ENCODE data around the gene SLC25A2. TPM values are rescaled to one million over a fixed set of nuclear protein-coding genes. Genes with fewer than 3 reads are reported as not detected.

SLC25A2 gene
- total and polyA plus RNA-seq, 10 of the 15 experiments (the other 5 are each of a cell fraction or from before 2014, with no cell fraction given), result 0.09 to 0.44 (median 0.24) TPM; not detected in 6

Other genes with a start within 250 kb of the SLC25A2 start
Only the 7 nearest of the 38 such genes appear.
- 55.6 and 66.7 TPM in 2 replicates for gene TAF7, start 16.7 kb upstream of the SLC25A2 start, total RNA-seq (2014; rRNA removed)
- gene TAF7, start 16.7 kb upstream of the SLC25A2 start, total RNA-seq (2014; rRNA removed; fragmentation: Illumina TruSeq; extraction: Trizol), result 69.7 and 70.4 TPM in 2 replicates
- gene TAF7, start 16.7 kb upstream of the SLC25A2 start, total RNA-seq (2021), result 61.4 and 63.3 TPM in 2 replicates
- gene TAF7, start 16.7 kb upstream of the SLC25A2 start, polyA plus RNA-seq (2011; rRNA removed), result 42.0 and 63.1 TPM in 2 replicates
- 77.9 and 100 TPM in 2 replicates for gene TAF7, start 16.7 kb upstream of the SLC25A2 start, polyA plus RNA-seq (2014; fragmentation: Illumina TruSeq; extraction: Trizol)
- gene TAF7, start 16.7 kb upstream of the SLC25A2 start, polyA plus RNA-seq (2014; fragmentation: Nextera tagmentation; extraction: Ambion mirVana), result 10 to 100 TPM; 43.2 to 69.1 TPM
- 55.7 and 69.4 TPM in 2 replicates for gene TAF7, start 16.7 kb upstream of the SLC25A2 start, polyA plus RNA-seq (2014; rRNA removed)
- 10 to 100 TPM; 79.9 to 88.8 TPM for gene TAF7, start 16.7 kb upstream of the SLC25A2 start, polyA plus RNA-seq (2016; fragmentation: Nextera tagmentation; extraction: Ambion mirVana)
- 0.22 and 0.51 TPM in 2 replicates for gene PCDHGA1, start 26.5 kb upstream of the SLC25A2 start, total RNA-seq (2014; rRNA removed)
- gene PCDHGA1, start 26.5 kb upstream of the SLC25A2 start, total RNA-seq (2014; rRNA removed; fragmentation: Illumina TruSeq; extraction: Trizol), result 0.18 and 0.32 TPM in 2 replicates
- gene PCDHGA1, start 26.5 kb upstream of the SLC25A2 start, total RNA-seq (2021), result 0.19 and 0.31 TPM in 2 replicates
- 0.17 and 0.19 TPM in 2 replicates for gene PCDHGA1, start 26.5 kb upstream of the SLC25A2 start, polyA plus RNA-seq (2011; rRNA removed)
- gene PCDHGA1, start 26.5 kb upstream of the SLC25A2 start, polyA plus RNA-seq (2014; fragmentation: Illumina TruSeq; extraction: Trizol), result 0.18 and 0.25 TPM in 2 replicates
- gene PCDHGA1, start 26.5 kb upstream of the SLC25A2 start, polyA plus RNA-seq (2014; fragmentation: Nextera tagmentation; extraction: Ambion mirVana), result under 1 TPM in 1 of 2 experiments, not detected in 1; 0.02 TPM
- gene PCDHGA1, start 26.5 kb upstream of the SLC25A2 start, polyA plus RNA-seq (2014; rRNA removed), result 0.24 and 0.25 TPM in 2 replicates
- not detected for gene PCDHGA1, start 26.5 kb upstream of the SLC25A2 start, polyA plus RNA-seq (2016; fragmentation: Nextera tagmentation; extraction: Ambion mirVana)
- 0.06 TPM in 1 of 2 replicates, not detected in the other for gene PCDHGA2, start 34.7 kb upstream of the SLC25A2 start, total RNA-seq (2014; rRNA removed)
- gene PCDHGA2, start 34.7 kb upstream of the SLC25A2 start, total RNA-seq (2014; rRNA removed; fragmentation: Illumina TruSeq; extraction: Trizol), result 0.04 and 0.05 TPM in 2 replicates
- gene PCDHGA2, start 34.7 kb upstream of the SLC25A2 start, total RNA-seq (2021), result 0.05 and 0.11 TPM in 2 replicates
- 0.04 and 0.11 TPM in 2 replicates for gene PCDHGA2, start 34.7 kb upstream of the SLC25A2 start, polyA plus RNA-seq (2011; rRNA removed)
- gene PCDHGA2, start 34.7 kb upstream of the SLC25A2 start, polyA plus RNA-seq (2014; fragmentation: Illumina TruSeq; extraction: Trizol), result 0.03 and 0.08 TPM in 2 replicates
- not detected for gene PCDHGA2, start 34.7 kb upstream of the SLC25A2 start, polyA plus RNA-seq (2014; fragmentation: Nextera tagmentation; extraction: Ambion mirVana)
- gene PCDHGA2, start 34.7 kb upstream of the SLC25A2 start, polyA plus RNA-seq (2014; rRNA removed), result 0.03 and 0.10 TPM in 2 replicates
- not detected for gene PCDHGA2, start 34.7 kb upstream of the SLC25A2 start, polyA plus RNA-seq (2016; fragmentation: Nextera tagmentation; extraction: Ambion mirVana)
- 0.05 and 0.11 TPM in 2 replicates for gene PCDHGA3, start 39.8 kb upstream of the SLC25A2 start, total RNA-seq (2014; rRNA removed)
- not detected in 2 replicates for gene PCDHGA3, start 39.8 kb upstream of the SLC25A2 start, total RNA-seq (2014; rRNA removed; fragmentation: Illumina TruSeq; extraction: Trizol)
- gene PCDHGA3, start 39.8 kb upstream of the SLC25A2 start, total RNA-seq (2021), result 0.08 and 0.10 TPM in 2 replicates
- gene PCDHGA3, start 39.8 kb upstream of the SLC25A2 start, polyA plus RNA-seq (2011; rRNA removed), result 0.04 TPM in 1 of 2 replicates, not detected in the other
- gene PCDHGA3, start 39.8 kb upstream of the SLC25A2 start, polyA plus RNA-seq (2014; fragmentation: Illumina TruSeq; extraction: Trizol), result 0.06 TPM in 1 of 2 replicates, not detected in the other
- not detected for gene PCDHGA3, start 39.8 kb upstream of the SLC25A2 start, polyA plus RNA-seq (2014; fragmentation: Nextera tagmentation; extraction: Ambion mirVana)
- not detected in 2 replicates for gene PCDHGA3, start 39.8 kb upstream of the SLC25A2 start, polyA plus RNA-seq (2014; rRNA removed)
- under 1 TPM in 1 of 2 experiments, not detected in 1; 0.17 TPM for gene PCDHGA3, start 39.8 kb upstream of the SLC25A2 start, polyA plus RNA-seq (2016; fragmentation: Nextera tagmentation; extraction: Ambion mirVana)
- 0.06 and 0.11 TPM in 2 replicates for gene PCDHGB1, start 46.0 kb upstream of the SLC25A2 start, total RNA-seq (2014; rRNA removed)
- 0.09 and 0.14 TPM in 2 replicates for gene PCDHGB1, start 46.0 kb upstream of the SLC25A2 start, total RNA-seq (2014; rRNA removed; fragmentation: Illumina TruSeq; extraction: Trizol)
- 0.16 and 0.21 TPM in 2 replicates for gene PCDHGB1, start 46.0 kb upstream of the SLC25A2 start, total RNA-seq (2021)
- 0.19 TPM in 1 of 2 replicates, not detected in the other for gene PCDHGB1, start 46.0 kb upstream of the SLC25A2 start, polyA plus RNA-seq (2011; rRNA removed)
- 0.04 TPM in 1 of 2 replicates, not detected in the other for gene PCDHGB1, start 46.0 kb upstream of the SLC25A2 start, polyA plus RNA-seq (2014; fragmentation: Illumina TruSeq; extraction: Trizol)
- not detected for gene PCDHGB1, start 46.0 kb upstream of the SLC25A2 start, polyA plus RNA-seq (2014; fragmentation: Nextera tagmentation; extraction: Ambion mirVana)
- 0.08 and 0.28 TPM in 2 replicates for gene PCDHGB1, start 46.0 kb upstream of the SLC25A2 start, polyA plus RNA-seq (2014; rRNA removed)
- under 1 TPM; 0.08 to 0.40 TPM for gene PCDHGB1, start 46.0 kb upstream of the SLC25A2 start, polyA plus RNA-seq (2016; fragmentation: Nextera tagmentation; extraction: Ambion mirVana)
- gene PCDHGA4, start 51.0 kb upstream of the SLC25A2 start, total RNA-seq (2014; rRNA removed), result 0.11 TPM in 2 replicates
- 0.09 and 0.18 TPM in 2 replicates for gene PCDHGA4, start 51.0 kb upstream of the SLC25A2 start, total RNA-seq (2014; rRNA removed; fragmentation: Illumina TruSeq; extraction: Trizol)
- 0.13 TPM in 1 of 2 replicates, not detected in the other for gene PCDHGA4, start 51.0 kb upstream of the SLC25A2 start, total RNA-seq (2021)
- gene PCDHGA4, start 51.0 kb upstream of the SLC25A2 start, polyA plus RNA-seq (2011; rRNA removed), result 0.10 and 0.14 TPM in 2 replicates
- gene PCDHGA4, start 51.0 kb upstream of the SLC25A2 start, polyA plus RNA-seq (2014; fragmentation: Illumina TruSeq; extraction: Trizol), result 0.13 and 0.33 TPM in 2 replicates
- gene PCDHGA4, start 51.0 kb upstream of the SLC25A2 start, polyA plus RNA-seq (2014; fragmentation: Nextera tagmentation; extraction: Ambion mirVana), result not detected
- gene PCDHGA4, start 51.0 kb upstream of the SLC25A2 start, polyA plus RNA-seq (2014; rRNA removed), result 0.12 and 0.19 TPM in 2 replicates
- gene PCDHGA4, start 51.0 kb upstream of the SLC25A2 start, polyA plus RNA-seq (2016; fragmentation: Nextera tagmentation; extraction: Ambion mirVana), result under 1 TPM in 1 of 2 experiments, not detected in 1; 0.17 TPM
- gene PCDHGB2, start 55.9 kb upstream of the SLC25A2 start, total RNA-seq (2014; rRNA removed), result 0.11 and 0.38 TPM in 2 replicates
- gene PCDHGB2, start 55.9 kb upstream of the SLC25A2 start, total RNA-seq (2014; rRNA removed; fragmentation: Illumina TruSeq; extraction: Trizol), result 0.28 and 0.31 TPM in 2 replicates
- gene PCDHGB2, start 55.9 kb upstream of the SLC25A2 start, total RNA-seq (2021), result 0.16 and 0.38 TPM in 2 replicates
- 0.20 and 0.27 TPM in 2 replicates for gene PCDHGB2, start 55.9 kb upstream of the SLC25A2 start, polyA plus RNA-seq (2011; rRNA removed)
- 0.15 and 0.35 TPM in 2 replicates for gene PCDHGB2, start 55.9 kb upstream of the SLC25A2 start, polyA plus RNA-seq (2014; fragmentation: Illumina TruSeq; extraction: Trizol)
- gene PCDHGB2, start 55.9 kb upstream of the SLC25A2 start, polyA plus RNA-seq (2014; fragmentation: Nextera tagmentation; extraction: Ambion mirVana), result not detected
- 0.06 and 0.20 TPM in 2 replicates for gene PCDHGB2, start 55.9 kb upstream of the SLC25A2 start, polyA plus RNA-seq (2014; rRNA removed)
- under 1 TPM; 0.14 to 0.24 TPM for gene PCDHGB2, start 55.9 kb upstream of the SLC25A2 start, polyA plus RNA-seq (2016; fragmentation: Nextera tagmentation; extraction: Ambion mirVana)